SKM-1 treated with dmso at 0.1 percent for 144 hours (cell line): ENCODE data around the gene PAPOLA.
"Not testable (repeated sequence)": the region's sequence is repeated elsewhere in the genome, so short reads cannot be mapped to it uniquely, and the experiment has no call there.

Source experiments
- DNase-seq: peaks from one replicate; lab custom pipeline; 2025; ENCODE audit not compliant: unreplicated experiment; lab: John Stamatoyannopoulos, UW

PAPOLA gene

GRCh38 chr14:96502621-96503305 is 581 bp downstream of the PAPOLA start:
- peak; percentile 25 for DNase-seq

GRCh38 chr14:96503306-96503679 is 1.1 kb downstream of the PAPOLA start:
- DNase-seq = no peak

- not testable (repeated sequence) for DNase-seq
These were observed 2.2 kb downstream of the PAPOLA start for GRCh38 chr14:96504353-96504752.

GRCh38 chr14:96507723-96508122 is 5.5 kb downstream of the PAPOLA start:
- no peak for DNase-seq

GRCh38 chr14:96508900-96509299 is 6.7 kb downstream of the PAPOLA start:
- no peak for DNase-seq

GRCh38 chr14:96509457-96510090 is 7.4 kb downstream of the PAPOLA start:
- no peak for DNase-seq

GRCh38 chr14:96511146-96511545 is 9.0 kb downstream of the PAPOLA start:
- DNase-seq = no peak

GRCh38 chr14:96511667-96512066 is 9.5 kb downstream of the PAPOLA start:
- DNase-seq = no peak

GRCh38 chr14:96512122-96512521 is 9.9 kb downstream of the PAPOLA start:
- DNase-seq = no peak

GRCh38 chr14:96512602-96513397 is 10.6 kb downstream of the PAPOLA start:
- no peak for DNase-seq

- no peak for DNase-seq
These were observed 12.5 kb downstream of the PAPOLA start for GRCh38 chr14:96514694-96515093.

- no peak for DNase-seq
These were observed 13.5 kb downstream of the PAPOLA start for GRCh38 chr14:96515731-96516130.

GRCh38 chr14:96516351-96516750 is 14.2 kb downstream of the PAPOLA start:
- no peak for DNase-seq

- DNase-seq = no peak
These were observed 17.8 kb downstream of the PAPOLA start for GRCh38 chr14:96519970-96520369.

- no peak for DNase-seq
These were observed 23.3 kb downstream of the PAPOLA start for GRCh38 chr14:96525452-96525851.

GRCh38 chr14:96532632-96533031 is 30.4 kb downstream of the PAPOLA start:
- no peak for DNase-seq

GRCh38 chr14:96536807-96537206 is 34.6 kb downstream of the PAPOLA start:
- no peak for DNase-seq

GRCh38 chr14:96538097-96538989 is 36.2 kb downstream of the PAPOLA start:
- no peak for DNase-seq

- no peak for DNase-seq
These were observed 36.8 kb downstream of the PAPOLA start for GRCh38 chr14:96538990-96539317.

- DNase-seq = no peak
These were observed 52.2 kb downstream of the PAPOLA start for GRCh38 chr14:96554315-96554910.

- no peak for DNase-seq
These were observed 57.4 kb downstream of the PAPOLA start for GRCh38 chr14:96559571-96559970.
